ENCODE results near the gene CAMK1.

The CAMK1 gene

DNA sequence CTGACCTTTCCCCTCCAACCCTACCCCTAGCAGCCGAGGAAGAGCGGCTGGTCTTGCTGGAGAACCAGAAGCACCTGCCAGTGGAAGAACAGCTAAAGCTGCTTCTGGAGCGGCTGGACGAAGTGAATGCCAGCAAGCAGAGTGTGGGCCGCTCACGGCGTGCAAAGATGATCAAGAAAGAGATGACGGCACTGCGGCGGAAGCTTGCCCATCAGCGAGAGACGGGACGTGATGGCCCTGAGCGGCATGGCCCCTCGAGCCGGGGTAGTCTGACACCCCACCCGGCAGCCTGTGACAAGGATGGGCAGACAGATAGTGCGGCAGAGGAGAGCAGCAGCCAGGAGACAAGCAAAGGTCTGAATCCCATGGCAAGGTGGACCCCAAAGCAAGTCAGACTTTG is 26.2 kb downstream of the CAMK1 start:
- Histone ChIP-seq H3F3A (ENCODE audit: insufficient read depth, low read length) (0 out of 2 replicates have a peak, but pooled peaks cover 3% of the 10 kb centered on the region), H3K4me2 (ENCODE audit: low read length) (no peak overlapping the region), H3K79me2 (ENCODE audit: insufficient read depth, low read length) (no peaks in the 10 kb centered on the region), H3K9ac (ENCODE audit: low read length) (no peak overlapping the region), H4K20me1 (ENCODE audit: insufficient read depth, low read length) (no peaks in the 10 kb centered on the region), H3K4me3 (ENCODE audit: low read depth, low read length, poor library complexity, severe bottlenecking) (no peak overlapping the region), H3K4me1 (ENCODE audit: insufficient read depth, low read length, severe bottlenecking) (no peaks in the 10 kb centered on the region), H2AFZ (ENCODE audit: low read length) (no peak overlapping the region), H3K9me3 (ENCODE audit: low read length) (no peaks in the 10 kb centered on the region), H3K36me3 (ENCODE audit: insufficient read depth, low read length) (peaks cover 94% of the 10 kb centered on the region), H3K27me3 (ENCODE audit: insufficient read depth, low read length) (no peaks in the 10 kb centered on the region), H3K27ac (ENCODE audit: low read depth, low read length, poor library complexity, severe bottlenecking) (no peak overlapping the region), H3K9me2 (ENCODE audit: low read depth, low read length) (no peaks in the 10 kb centered on the region)
- TF ChIP-seq EZH2 (IDR thresholded peaks at IDR 0.05; ENCODE audit: borderline replicate concordance, low read length) (no peak), CTCF (IDR thresholded peaks at IDR 0.05; ENCODE audit: low read length) (no peak)

DNA sequence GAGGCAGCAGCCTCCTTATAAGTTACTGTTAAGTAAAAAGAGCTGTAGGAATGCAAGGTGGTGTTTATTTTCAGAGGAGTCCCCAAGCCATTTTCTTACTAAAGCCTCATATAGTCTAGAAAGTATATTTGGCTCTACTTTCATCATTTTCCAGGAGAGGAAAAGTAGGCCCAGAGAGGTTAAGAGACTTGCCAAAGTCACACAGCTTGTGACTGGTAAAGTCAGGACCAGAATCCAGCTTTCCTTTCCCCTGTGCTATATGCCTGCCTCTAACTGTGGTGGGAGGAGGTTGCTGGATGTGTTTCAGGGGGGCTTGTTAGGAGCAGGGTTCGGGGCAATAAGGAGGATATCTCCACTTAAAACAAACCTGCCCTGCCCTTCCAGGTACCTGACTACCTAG is 27.2 kb downstream of the CAMK1 start:
- H3F3A ChIP-seq (ENCODE audit: insufficient read depth, low read length): 0 out of 2 replicates have a peak, but pooled peaks cover 3% of the 10 kb centered on the region
- H3K9me3 ChIP-seq (ENCODE audit: low read length): no peaks in the 10 kb centered on the region
- H3K9me2 ChIP-seq (ENCODE audit: low read depth, low read length): no peaks in the 10 kb centered on the region
- H3K36me3 ChIP-seq (ENCODE audit: insufficient read depth, low read length): peaks cover 100% of the 10 kb centered on the region
- H2AFZ ChIP-seq (ENCODE audit: low read length): no peak overlapping the region
- no peaks in the 10 kb centered on the region for H3K79me2 ChIP-seq (ENCODE audit: insufficient read depth, low read length)
- no peaks in the 10 kb centered on the region for H3K4me1 ChIP-seq (ENCODE audit: insufficient read depth, low read length, severe bottlenecking)
- no peaks in the 10 kb centered on the region for H4K20me1 ChIP-seq (ENCODE audit: insufficient read depth, low read length)
- no peak overlapping the region for H3K4me2 ChIP-seq (ENCODE audit: low read length)
- H3K4me3 ChIP-seq (ENCODE audit: low read depth, low read length, poor library complexity, severe bottlenecking): no peak overlapping the region
- TF ChIP-seq CTCF (IDR thresholded peaks at IDR 0.05; ENCODE audit: low read length) (no peak), EZH2 (IDR thresholded peaks at IDR 0.05; ENCODE audit: borderline replicate concordance, low read length) (no peak)
- H3K9ac ChIP-seq (ENCODE audit: low read length): no peak overlapping the region
- H3K27me3 ChIP-seq (ENCODE audit: insufficient read depth, low read length): no peaks in the 10 kb centered on the region
- no peak overlapping the region for H3K27ac ChIP-seq (ENCODE audit: low read depth, low read length, poor library complexity, severe bottlenecking)

DNA sequence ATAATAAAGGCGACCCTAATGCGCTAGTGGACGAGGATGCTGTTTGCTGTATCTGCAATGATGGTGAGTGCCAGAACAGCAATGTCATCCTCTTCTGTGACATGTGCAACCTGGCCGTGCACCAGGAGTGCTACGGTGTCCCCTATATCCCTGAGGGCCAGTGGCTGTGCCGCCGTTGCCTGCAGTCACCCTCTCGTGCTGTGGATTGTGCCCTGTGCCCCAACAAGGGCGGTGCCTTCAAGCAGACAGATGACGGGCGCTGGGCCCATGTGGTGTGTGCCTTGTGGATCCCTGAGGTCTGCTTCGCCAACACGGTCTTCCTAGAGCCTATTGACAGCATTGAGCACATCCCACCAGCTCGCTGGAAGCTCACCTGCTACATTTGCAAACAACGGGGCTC is 30.6 kb downstream of the CAMK1 start:
- no peaks in the 10 kb centered on the region for H4K20me1 ChIP-seq (ENCODE audit: insufficient read depth, low read length)
- H3K9me3 ChIP-seq (ENCODE audit: low read length): no peaks in the 10 kb centered on the region
- H3K9ac ChIP-seq (ENCODE audit: low read length): no peak overlapping the region
- no peak overlapping the region for H3K4me3 ChIP-seq (ENCODE audit: low read depth, low read length, poor library complexity, severe bottlenecking)
- H2AFZ ChIP-seq (ENCODE audit: low read length): no peak overlapping the region
- no peak for TF ChIP-seq CTCF (IDR thresholded peaks at IDR 0.05; ENCODE audit: low read length)
- TF ChIP-seq EZH2 (IDR thresholded peaks at IDR 0.05; ENCODE audit: borderline replicate concordance, low read length): no peak
- no peaks in the 10 kb centered on the region for H3K4me1 ChIP-seq (ENCODE audit: insufficient read depth, low read length, severe bottlenecking)
- no peak overlapping the region for H3K4me2 ChIP-seq (ENCODE audit: low read length)
- no peaks in the 10 kb centered on the region for H3K27me3 ChIP-seq (ENCODE audit: insufficient read depth, low read length)
- H3K9me2 ChIP-seq (ENCODE audit: low read depth, low read length): no peaks in the 10 kb centered on the region
- H3F3A ChIP-seq (ENCODE audit: insufficient read depth, low read length): no peaks in the 10 kb centered on the region
- peaks cover 96% of the 10 kb centered on the region for H3K36me3 ChIP-seq (ENCODE audit: insufficient read depth, low read length)
- H3K27ac ChIP-seq (ENCODE audit: low read depth, low read length, poor library complexity, severe bottlenecking): no peak overlapping the region
- H3K79me2 ChIP-seq (ENCODE audit: insufficient read depth, low read length): no peaks in the 10 kb centered on the region
